Measurements from ENCODE around the gene PLEKHO1. TPM values are rescaled to one million over a fixed set of nuclear protein-coding genes. Genes with fewer than 3 reads are reported as not detected.

Gene PLEKHO1
- total RNA-seq, 1 donor from 2014 or later, result 41.6 TPM

- Histone ChIP-seq H3K9me3 (no peaks in the 10 kb centered on the region), H3K4me3 (peak overlapping the region; percentile 22), H3K27me3 (ENCODE audit: low read depth) (no peaks in the 10 kb centered on the region), H3K36me3 (no peaks in the 10 kb centered on the region), H3K4me1 (peaks cover 10% of the 10 kb centered on the region), H3K27ac (peak overlapping the region; percentile 51)
- TF ChIP-seq, protein P1, sequence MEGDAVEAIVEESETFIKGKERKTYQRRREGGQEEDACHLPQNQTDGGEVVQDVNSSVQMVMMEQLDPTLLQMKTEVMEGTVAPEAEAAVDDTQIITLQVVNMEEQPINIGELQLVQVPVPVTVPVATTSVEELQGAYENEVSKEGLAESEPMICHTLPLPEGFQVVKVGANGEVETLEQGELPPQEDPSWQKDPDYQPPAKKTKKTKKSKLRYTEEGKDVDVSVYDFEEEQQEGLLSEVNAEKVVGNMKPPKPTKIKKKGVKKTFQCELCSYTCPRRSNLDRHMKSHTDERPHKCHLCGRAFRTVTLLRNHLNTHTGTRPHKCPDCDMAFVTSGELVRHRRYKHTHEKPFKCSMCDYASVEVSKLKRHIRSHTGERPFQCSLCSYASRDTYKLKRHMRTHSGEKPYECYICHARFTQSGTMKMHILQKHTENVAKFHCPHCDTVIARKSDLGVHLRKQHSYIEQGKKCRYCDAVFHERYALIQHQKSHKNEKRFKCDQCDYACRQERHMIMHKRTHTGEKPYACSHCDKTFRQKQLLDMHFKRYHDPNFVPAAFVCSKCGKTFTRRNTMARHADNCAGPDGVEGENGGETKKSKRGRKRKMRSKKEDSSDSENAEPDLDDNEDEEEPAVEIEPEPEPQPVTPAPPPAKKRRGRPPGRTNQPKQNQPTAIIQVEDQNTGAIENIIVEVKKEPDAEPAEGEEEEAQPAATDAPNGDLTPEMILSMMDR (IDR thresholded peaks at IDR 0.05), result peak; percentile 58
- DNase-seq (no peak), ATAC-seq (peak; percentile 69 to 84)
- intact Hi-C loops (cut with DNase I), result no loop called here
These were observed 37.3 kb downstream of the PLEKHO1 start for GRCh38 chr1:150186789-150187559.

DNA sequence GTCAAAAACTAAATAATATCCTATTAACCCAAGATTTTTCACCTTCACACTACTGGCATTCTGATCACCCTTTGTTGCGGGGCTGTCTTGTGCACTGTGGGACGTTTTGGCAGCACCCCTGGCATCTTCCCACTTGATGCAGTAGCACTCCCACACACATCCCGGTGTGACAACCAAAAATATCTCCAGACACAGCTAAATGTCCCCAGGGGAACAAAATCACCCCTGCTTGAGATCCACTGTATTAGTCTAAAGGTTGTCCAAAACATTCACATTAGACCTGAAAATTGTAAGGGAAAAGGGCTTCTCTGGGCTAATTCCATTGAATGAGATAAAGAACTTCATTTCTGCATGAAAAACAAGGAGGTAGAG, 37.8 kb downstream of the PLEKHO1 start:
- Histone ChIP-seq H3K36me3 (no peaks in the 10 kb centered on the region), H3K9me3 (no peaks in the 10 kb centered on the region), H3K4me1 (peaks cover 10% of the 10 kb centered on the region), H3K4me3 (no peak overlapping the region), H3K27ac (no peak overlapping the region), H3K27me3 (ENCODE audit: low read depth) (no peaks in the 10 kb centered on the region)
- DNase-seq (no peak), ATAC-seq (peak; percentile 18 to 42)
- TF ChIP-seq, protein P1 (IDR thresholded peaks at IDR 0.05), result no peak
- intact Hi-C loops (cut with DNase I), result no loop called here

DNA sequence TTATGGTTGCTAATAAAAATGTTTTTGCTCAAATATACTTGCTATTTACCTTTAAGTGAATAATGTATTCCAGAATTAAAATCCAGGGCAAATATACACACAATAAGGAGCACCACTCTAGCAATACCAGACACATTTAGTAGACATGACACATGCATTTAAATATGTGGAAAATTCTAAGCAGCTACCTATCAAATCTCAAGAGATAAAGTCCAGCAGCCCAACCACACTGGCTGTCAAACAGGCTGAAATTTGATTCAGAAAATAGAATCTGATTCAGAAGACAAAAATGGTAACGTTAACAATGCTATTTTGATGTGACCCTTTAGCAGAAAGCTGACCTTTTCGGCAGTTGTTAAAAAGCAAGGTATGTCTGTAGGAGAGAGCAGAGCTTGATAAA, 42.3 kb downstream of the PLEKHO1 start:
- TF ChIP-seq, protein P1 (IDR thresholded peaks at IDR 0.05), result no peak
- DNase-seq (no peak), ATAC-seq (peak; percentile 54 to 82)
- H3K4me1 ChIP-seq, result peaks cover 8% of the 10 kb centered on the region
- no peak overlapping the region for H3K4me3 ChIP-seq
- H3K36me3 ChIP-seq, result no peaks in the 10 kb centered on the region
- no peaks in the 10 kb centered on the region for H3K27me3 ChIP-seq (ENCODE audit: low read depth)
- intact Hi-C loops (cut with DNase I), result no loop called here
- peak overlapping the region; percentile 20 for H3K27ac ChIP-seq
- no peaks in the 10 kb centered on the region for H3K9me3 ChIP-seq

- H3K9me3 ChIP-seq, result no peaks in the 10 kb centered on the region
- H3K36me3 ChIP-seq, result no peaks in the 10 kb centered on the region
- no peak overlapping the region for H3K4me3 ChIP-seq
- no peaks in the 10 kb centered on the region for H3K4me1 ChIP-seq
- no peaks in the 10 kb centered on the region for H3K27me3 ChIP-seq (ENCODE audit: low read depth)
- DNase-seq (no peak), ATAC-seq (no peak)
- intact Hi-C loops (cut with DNase I), result no loop called here
- no peak overlapping the region for H3K27ac ChIP-seq
- TF ChIP-seq, protein P1 (IDR thresholded peaks at IDR 0.05), result no peak
These were observed 44.8 kb downstream of the PLEKHO1 start for GRCh38 chr1:150194381-150195031.

- Histone ChIP-seq H3K4me3 (no peak overlapping the region), H3K27ac (no peak overlapping the region), H3K36me3 (no peaks in the 10 kb centered on the region), H3K9me3 (no peaks in the 10 kb centered on the region), H3K27me3 (ENCODE audit: low read depth) (no peaks in the 10 kb centered on the region), H3K4me1 (no peaks in the 10 kb centered on the region)
- TF ChIP-seq, protein P1 (IDR thresholded peaks at IDR 0.05), result no peak
- intact Hi-C loops (cut with DNase I), result no loop called here
- DNase-seq (no peak), ATAC-seq (no peak)
These were observed 46.7 kb downstream of the PLEKHO1 start for GRCh38 chr1:150196417-150196816.
